ENCODE measurements around the gene CEND1. TPM values are rescaled to one million over a fixed set of nuclear protein-coding genes. Genes with fewer than 3 reads are reported as not detected.
A peak's percentile ranks its signal among the peaks of the same experiment; 100 is the strongest.

CEND1 gene
- total RNA-seq, 1 donor from 2014 or later, result not detected

GRCh38 chr11:770642-771616 is 19.0 kb downstream of the CEND1 start:
- no peaks in the 10 kb centered on the region for H3K27me3 ChIP-seq
- intact Hi-C loops (cut with DNase I), result no loop called here
- no peaks in the 10 kb centered on the region for H3K9me3 ChIP-seq
- ATAC-seq (peak; percentile 2), DNase-seq (peak; percentile 57)
- no peak for TF ChIP-seq CTCF (IDR thresholded peaks at IDR 0.05)
- H3K36me3 ChIP-seq, result peaks cover 46% of the 10 kb centered on the region
- no peak overlapping the region for H3K4me3 ChIP-seq
- peaks cover 10% of the 10 kb centered on the region for H3K4me1 ChIP-seq
- H3K27ac ChIP-seq, result no peak overlapping the region

DNA sequence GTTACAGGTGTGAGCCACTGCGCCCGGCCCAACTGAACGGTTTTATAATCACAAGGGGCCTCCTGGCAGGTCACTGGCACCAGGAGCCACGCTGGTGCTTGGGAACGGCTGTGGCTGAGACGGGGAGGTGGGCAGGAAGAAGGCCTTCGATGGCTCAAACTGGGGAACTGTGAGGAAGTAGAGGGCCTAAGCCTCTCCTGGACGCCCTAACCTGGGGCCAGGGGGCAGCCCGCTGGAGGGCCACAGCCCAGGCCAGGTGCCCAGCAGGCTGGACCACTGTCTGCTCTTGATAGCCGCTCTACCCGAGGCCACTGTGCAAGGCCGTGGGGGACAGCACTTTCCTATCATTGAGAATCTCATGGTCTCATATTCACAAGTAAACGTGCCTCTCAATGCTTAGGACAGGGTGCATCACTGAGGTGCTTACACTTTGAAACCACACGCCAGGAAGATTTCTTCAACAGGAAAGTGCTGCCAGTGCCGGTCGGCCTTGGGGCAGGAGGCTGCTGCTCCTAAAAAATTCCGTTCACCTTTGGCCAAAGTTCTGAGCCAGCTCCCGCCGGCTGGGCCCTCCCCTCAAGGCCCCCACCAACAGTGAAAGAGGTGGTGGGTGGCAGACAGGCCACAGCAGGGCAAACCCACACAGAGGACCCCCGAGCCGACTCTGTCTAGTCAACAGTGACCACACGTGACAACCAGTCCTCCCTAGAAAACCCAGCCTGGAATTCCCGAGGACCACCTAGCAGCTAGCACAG is 19.8 kb downstream of the CEND1 start:
- Histone ChIP-seq H3K27ac (no peak overlapping the region), H3K4me3 (no peak overlapping the region), H3K4me1 (peaks cover 1% of the 10 kb centered on the region), H3K36me3 (peaks cover 55% of the 10 kb centered on the region), H3K9me3 (no peaks in the 10 kb centered on the region), H3K27me3 (no peaks in the 10 kb centered on the region)
- DNase-seq, result no peak
- intact Hi-C loops (cut with DNase I), result no loop called here
- no peak for ATAC-seq
- TF ChIP-seq CTCF (IDR thresholded peaks at IDR 0.05), result no peak

GRCh38 chr11:767238-767637 is 22.7 kb downstream of the CEND1 start:
- Histone ChIP-seq H3K27me3 (no peaks in the 10 kb centered on the region), H3K36me3 (peaks cover 65% of the 10 kb centered on the region), H3K9me3 (no peaks in the 10 kb centered on the region), H3K27ac (no peak overlapping the region), H3K4me1 (no peaks in the 10 kb centered on the region), H3K4me3 (no peak overlapping the region)
- intact Hi-C loops (cut with DNase I), result no loop called here
- TF ChIP-seq CTCF (IDR thresholded peaks at IDR 0.05), result no peak
- DNase-seq (no peak), ATAC-seq (no peak)

- peaks cover 68% of the 10 kb centered on the region for H3K36me3 ChIP-seq
- H3K4me3 ChIP-seq, result no peak overlapping the region
- H3K4me1 ChIP-seq, result no peaks in the 10 kb centered on the region
- H3K27me3 ChIP-seq, result no peaks in the 10 kb centered on the region
- no peak overlapping the region for H3K27ac ChIP-seq
- DNase-seq (no peak), ATAC-seq (no peak)
- H3K9me3 ChIP-seq, result no peaks in the 10 kb centered on the region
- TF ChIP-seq CTCF (IDR thresholded peaks at IDR 0.05), result no peak
- intact Hi-C loops (cut with DNase I), result no loop called here
These were observed 23.0 kb downstream of the CEND1 start for GRCh38 chr11:766936-767210.

- DNase-seq (no peak), ATAC-seq (no peak)
- intact Hi-C loops (cut with DNase I), result no loop called here
- H3K27me3 ChIP-seq, result no peaks in the 10 kb centered on the region
- no peak for TF ChIP-seq CTCF (IDR thresholded peaks at IDR 0.05)
- no peak overlapping the region for H3K4me3 ChIP-seq
- no peaks in the 10 kb centered on the region for H3K4me1 ChIP-seq
- H3K9me3 ChIP-seq, result no peaks in the 10 kb centered on the region
- H3K36me3 ChIP-seq, result peaks cover 69% of the 10 kb centered on the region
- H3K27ac ChIP-seq, result no peak overlapping the region
These were observed 23.6 kb downstream of the CEND1 start for GRCh38 chr11:766106-766935.
